GM23338 (cell line): ENCODE measurements around the gene C10orf90.

Source experiments
- CTCF ChIP-seq, 2 experiments: fragments of 200-600 bp in 1 of 2; sonication (generic) in 1 of 2; conservative IDR thresholded peaks; 2 replicates each; pipeline versions ENCODE4 v1.5.1 to v1.6.1; 2016 to 2017; ENCODE audit warnings: antibody characterized with exemption in 2 of 2, low read depth in 2 of 2, mild to moderate bottlenecking in 2 of 2, moderate library complexity in 1 of 2
- EZH2phosphoT487 ChIP-seq: fragments of 200-600 bp; sonication (generic); IDR thresholded peaks from one replicate; pipeline ENCODE4 v1.8.1; 2018; ENCODE audit warnings: antibody characterized with exemption; ENCODE audit not compliant: unreplicated experiment

DNA sequence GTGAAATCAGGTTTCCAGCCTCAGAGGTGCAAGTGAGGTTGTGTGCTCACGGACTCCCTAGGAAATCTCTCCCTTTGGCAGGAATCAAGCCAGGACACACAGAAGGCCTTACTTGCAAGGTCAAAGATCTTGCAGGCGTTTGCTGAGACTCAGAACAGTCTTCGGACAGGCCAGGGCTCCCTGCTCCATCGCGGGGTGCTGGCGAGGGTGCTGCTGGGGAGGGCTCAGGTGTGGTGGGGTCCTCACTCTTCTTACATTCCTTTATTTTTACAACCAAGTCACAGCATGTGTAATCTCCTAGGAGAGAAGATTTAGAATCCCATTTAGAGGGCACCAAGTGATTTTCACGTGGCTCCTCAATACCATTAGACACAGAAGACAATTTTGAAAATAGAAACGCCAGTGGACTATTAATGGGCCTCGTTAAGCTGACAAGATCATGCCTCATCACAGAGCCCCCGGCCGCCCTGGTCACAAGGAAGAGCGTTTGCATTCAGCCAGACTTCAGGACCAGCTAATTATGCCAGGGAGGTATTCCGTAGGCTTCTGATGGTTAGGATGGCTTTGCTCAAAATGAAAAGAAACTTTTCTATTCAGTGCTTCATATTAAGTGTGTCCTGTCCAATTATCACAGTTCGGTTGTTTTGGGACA, 209.1 kb downstream of the C10orf90 start:
- no peak for TF ChIP-seq CTCF (conservative IDR thresholded peaks at IDR 0.05; ENCODE audit: low read depth in 2 of 2)
- TF ChIP-seq EZH2phosphoT487, result no peak
